K562 (cell line): ENCODE results near the gene PRKAR2B. TPM values are rescaled to one million over a fixed set of nuclear protein-coding genes. Genes with fewer than 3 reads are reported as not detected.
A peak's percentile ranks its signal among the peaks of the same experiment; 100 is the strongest.

Source experiments
- CBFA2T3 ChIP-seq: fragments of 450-650 bp; IDR thresholded peaks from 2 replicates; pipeline ENCODE4 v1.6.1; 2017
- HDGF ChIP-seq: fragments of 450-650 bp; IDR thresholded peaks from 2 replicates; pipeline ENCODE4 v1.6.1; 2016
- MLLT1 ChIP-seq, 2 experiments: fragments of 450-650 bp; IDR thresholded peaks; 2 replicates each; pipeline ENCODE4 v1.6.1; 2016
- NR2C2 ChIP-seq, 2 experiments: fragments of 200-800 bp in 1 of 2; sonication (Bioruptor generic) in 1 of 2; sonication (generic) in 1 of 2; formaldehyde crosslinking in 1 of 2; IDR thresholded peaks; 2 replicates each; pipeline versions ENCODE4 v1.6.1 to v1.8.0; 2016 to 2022; ENCODE audit warnings: mild to moderate bottlenecking in 1 of 2, missing compliant biosample characterization in 1 of 2, missing genetic modification characterization in 1 of 2, missing genetic modification reagents in 1 of 2
- PHB2 ChIP-seq: fragments of 450-650 bp; IDR thresholded peaks from 2 replicates; pipeline ENCODE4 v1.6.1; 2017; ENCODE audit warnings: low read depth
- PYGO2 ChIP-seq: fragments of 450-650 bp; IDR thresholded peaks from 2 replicates; pipeline ENCODE4 v1.6.1; 2016; ENCODE audit warnings: mild to moderate bottlenecking, missing genetic modification characterization, moderate library complexity, missing compliant biosample characterization
- REST ChIP-seq, 2 experiments: fragments of 450-650 bp; formaldehyde crosslinking in 1 of 2; IDR thresholded peaks; 2 replicates each; pipeline versions ENCODE4 v1.4.0 to v1.6.1; 2014 to 2020; ENCODE audit warnings: mild to moderate bottlenecking in 2 of 2, borderline replicate concordance in 1 of 2, low read depth in 1 of 2
- TBP ChIP-seq: optimal IDR thresholded peaks from 2 replicates; pipeline ENCODE3; 2011; ENCODE audit warnings: low read depth, low read length, improper control_type of control experiment
- ZBTB11 ChIP-seq, 3 experiments: fragments of 200-800 bp in 1 of 3; fragments of 250-450 bp in 1 of 3; fragments of 450-650 bp in 1 of 3; sonication (Bioruptor Pico) in 1 of 3; sonication (Bioruptor generic) in 1 of 3; formaldehyde crosslinking in 1 of 3; IDR thresholded peaks; 2 replicates each; pipeline versions ENCODE4 v1.6.1 to v1.8.0; 2016 to 2022; ENCODE audit warnings: mild to moderate bottlenecking in 2 of 3, missing genetic modification characterization in 2 of 3, missing compliant biosample characterization in 1 of 3, moderate library complexity in 1 of 3
- ZNF212 ChIP-seq: fragments of 450-650 bp; formaldehyde crosslinking; IDR thresholded peaks from 2 replicates; pipeline ENCODE4 v1.4.0; 2020; ENCODE audit warnings: mild to moderate bottlenecking
- ZNF280B ChIP-seq: fragments of 250-450 bp; sonication (Bioruptor Pico); IDR thresholded peaks from 2 replicates; pipeline ENCODE4 v1.5.1; 2021; ENCODE audit warnings: mild to moderate bottlenecking
- ZNF561 ChIP-seq: fragments of 450-650 bp; formaldehyde crosslinking; conservative IDR thresholded peaks from 2 replicates; pipeline ENCODE4 v1.4.0; 2020; ENCODE audit warnings: mild to moderate bottlenecking, moderate library complexity
- polyA plus RNA-seq, 8 experiments: library from polyadenylated mRNA; depleted of rRNA in 4 of 8; stranded (reverse) in 5 of 8; unstranded in 3 of 8; fragments of >200 nt; fragmentation: Nextera tagmentation in 2 of 8; fragmentation: Illumina TruSeq in 1 of 8; extraction: Ambion mirVana in 2 of 8; extraction: Trizol in 1 of 8; gene quantifications; 2 replicates each; pipeline versions ENCODE4 v1.2.1 to v1.2.3, GENCODE V29; 2011 to 2014; ENCODE audit warnings: inconsistent platforms in 1 of 8, missing spikeins in 1 of 8
- total RNA-seq, 7 experiments: library from RNA; depleted of rRNA in 6 of 7; stranded (reverse); fragments of >200 nt in 6 of 7; fragmentation: Illumina TruSeq in 2 of 7; extraction: Trizol in 2 of 7; gene quantifications; 2 replicates each; pipeline versions ENCODE4 v1.2.1 to v1.2.3, GENCODE V29; 2011 to 2021; ENCODE audit warnings: low replicate concordance in 1 of 7

Gene PRKAR2B
- total and polyA plus RNA-seq, 9 of the 15 experiments (the other 6 are each of a cell fraction or from before 2014, with no cell fraction given) = 59.0 to 173 (median 129) TPM

- TF ChIP-seq MLLT1 (IDR thresholded peaks at IDR 0.05) (peak; percentile 7 to 63; a peak in 2 of 4 replicates), TBP (no peak), ZNF212 (CRISPR knock-in tag) (no peak), ZNF280B (no peak), PHB2 (peak; percentile 65), CBFA2T3 (peak; percentile 71), ZBTB11 (CRISPR knock-in tag; IDR thresholded peaks at IDR 0.05) (no peak), NR2C2 (CRISPR knock-in tag; IDR thresholded peaks at IDR 0.05) (no peak), NR2C2 (tag; IDR thresholded peaks at IDR 0.05) (peak; percentile 61), ZNF561 (CRISPR knock-in tag) (no peak), REST (IDR thresholded peaks at IDR 0.05; ENCODE audit: borderline replicate concordance) (peak; percentile 38; the same call in 1 of the 2 replicates), REST (CRISPR knock-in tag; IDR thresholded peaks at IDR 0.05; ENCODE audit: low read depth) (no peak), HDGF (peak; percentile 80; the same call in 1 of the 2 replicates), PYGO2 (no peak)
Observed at GRCh38 chr7:107025449-107026103, 18.9 kb upstream of the PRKAR2B start (continued).
